ENCODE measurements around the gene INSIG1. TPM values are rescaled to one million over a fixed set of nuclear protein-coding genes. Genes with fewer than 3 reads are reported as not detected.

The INSIG1 gene
- total RNA-seq, 1 experiment from 2014 or later, result 54.7 TPM

GRCh38 chr7:155269766-155270585, 27.7 kb upstream of the INSIG1 start:
- H3K4me1 ChIP-seq (ENCODE audit: control insufficient read depth in 1 of 2, insufficient read depth in 2 of 2, low read length in 2 of 2), result no peaks in the 10 kb centered on the region
- DNase-seq (ENCODE audit: low read depth, low spot score), result no peak
- H3K9me2 ChIP-seq (ENCODE audit: insufficient read depth), result no peaks in the 10 kb centered on the region
- ChIA-PET RAD21 (ENCODE audit: low non-redundant PET in 1 of 2, low total read pairs in 2 of 2, uncharacterized antibody in 2 of 2, unreplicated experiment in 2 of 2) (no interaction called here), POLR2A (no interaction called here), CTCF (no interaction called here)
- no peaks in the 10 kb centered on the region for H3K36me3 ChIP-seq (ENCODE audit: control insufficient read depth in 1 of 2, insufficient read depth in 2 of 2, low read length in 2 of 2)
- H3K9ac ChIP-seq (ENCODE audit: low read length), result no peak overlapping the region
- no peaks in the 10 kb centered on the region for H3K27me3 ChIP-seq (ENCODE audit: insufficient read depth, low read length)
- H3K4me3 ChIP-seq (replicated peaks in 1 of 2; ENCODE audit: low read depth in 1 of 2, low read length in 2 of 2), result no peak overlapping the region
- no peaks in the 10 kb centered on the region for H4K20me1 ChIP-seq (ENCODE audit: insufficient read depth)
- H3K27ac ChIP-seq (ENCODE audit: low read depth, low read length), result no peak overlapping the region
- H3K9me3 ChIP-seq (ENCODE audit: control insufficient read depth in 1 of 2, insufficient read depth in 1 of 2, low read depth in 1 of 2, low read length in 2 of 2), result no peaks in the 10 kb centered on the region
- no peak overlapping the region for H3K4me2 ChIP-seq (ENCODE audit: low read length)
- intact Hi-C loops (cut with micrococcal nuclease), result no loop called here
- no peaks in the 10 kb centered on the region for H3K79me2 ChIP-seq (ENCODE audit: insufficient read depth, low read length)
- H2AFZ ChIP-seq (ENCODE audit: low read depth, low read length, poor library complexity, severe bottlenecking), result no peak overlapping the region
- no peak for ATAC-seq
- TF ChIP-seq SP1 (IDR thresholded peaks at IDR 0.05; ENCODE audit: low read depth), result no peak
- no peak for TF ChIP-seq EZH2 (IDR thresholded peaks at IDR 0.05)
- no peak for TF ChIP-seq EZH2phosphoT487 (IDR thresholded peaks at IDR 0.05; ENCODE audit: borderline replicate concordance)
- no peak for TF ChIP-seq CTCF (IDR thresholded peaks at IDR 0.05 in 2 of 3, conservative IDR thresholded peaks at IDR 0.05 in 1 of 3; ENCODE audit: borderline replicate concordance in 1 of 3, insufficient read depth in 1 of 3, low read depth in 2 of 3, low read length in 2 of 3)
- no peak for TF ChIP-seq EGR1 (IDR thresholded peaks at IDR 0.05; ENCODE audit: low read depth)
- TF ChIP-seq SRF (IDR thresholded peaks at IDR 0.05; ENCODE audit: low read depth), result no peak
- no peak for TF ChIP-seq ZBTB33 (IDR thresholded peaks at IDR 0.05; ENCODE audit: extremely low read depth, insufficient replicate concordance, low read length)
- TF ChIP-seq POLR2AphosphoS5 (IDR thresholded peaks at IDR 0.05; ENCODE audit: low read depth, low read length), result no peak
- TF ChIP-seq POLR2A (IDR thresholded peaks at IDR 0.05; ENCODE audit: borderline replicate concordance, extremely low read depth, insufficient read depth, insufficient read length), result no peak
- no peak for TF ChIP-seq ATF3 (IDR thresholded peaks at IDR 0.05)
- no TSS peak for BruUV-seq (replicated peaks)

All from HCT116 (cell line).